Measurements from ENCODE around the gene CTNND2. TPM values are rescaled to one million over a fixed set of nuclear protein-coding genes. Genes with fewer than 3 reads are reported as not detected.

Gene CTNND2
- total RNA-seq, 2 donors from 2014 or later: not detected

DNA sequence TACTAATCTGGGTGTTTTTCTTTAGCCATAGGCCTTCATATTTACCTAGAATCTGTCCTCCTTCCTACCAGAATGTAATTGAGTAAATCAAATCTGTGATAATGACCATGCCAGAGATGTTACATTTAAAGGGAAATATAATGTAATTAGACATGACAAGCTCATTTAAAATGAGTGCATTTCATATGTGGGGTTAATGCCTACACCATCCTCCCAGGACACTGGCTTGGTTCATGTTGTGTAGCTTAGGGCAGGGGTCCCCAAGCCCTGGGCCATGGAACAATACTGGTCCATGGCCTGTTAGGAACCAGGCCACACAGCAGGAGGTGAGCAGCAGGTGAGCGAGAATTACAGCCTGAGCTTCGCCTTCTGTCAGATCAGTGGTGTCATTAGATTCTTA is 866.3 kb downstream of the CTNND2 start:
- no peak for ATAC-seq (ENCODE audit: insufficient number of reproducible peaks, low FRiP score, low read depth)

DNA sequence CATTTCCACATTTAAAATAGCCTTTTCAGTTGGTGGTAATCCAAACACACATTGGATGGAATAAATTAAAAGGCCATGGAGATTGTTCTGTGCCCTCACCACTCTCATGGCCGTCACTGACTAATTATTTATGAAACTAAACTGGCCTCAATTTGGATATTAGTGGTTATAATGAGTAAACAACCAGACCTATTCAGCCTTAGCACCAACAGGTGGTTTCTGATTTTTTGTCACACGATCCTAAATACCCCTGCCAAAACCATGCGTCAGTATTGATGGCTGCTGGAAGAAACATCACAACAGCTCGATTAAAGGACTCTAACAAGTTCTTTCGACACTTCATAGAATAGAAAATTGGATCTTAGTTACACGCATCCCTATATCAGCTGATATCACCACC is 867.2 kb downstream of the CTNND2 start:
- ATAC-seq (ENCODE audit: insufficient number of reproducible peaks, low FRiP score, low read depth) (no peak), DNase-seq (ENCODE audit: low spot score) (no peak)
- no peak overlapping the region for H3K4me3 ChIP-seq
- H3K36me3 ChIP-seq: no peaks in the 10 kb centered on the region
- no peaks in the 10 kb centered on the region for H3K4me1 ChIP-seq (ENCODE audit: control insufficient read depth in 1 of 2, low read depth in 2 of 2)
- TF ChIP-seq, protein P1, sequence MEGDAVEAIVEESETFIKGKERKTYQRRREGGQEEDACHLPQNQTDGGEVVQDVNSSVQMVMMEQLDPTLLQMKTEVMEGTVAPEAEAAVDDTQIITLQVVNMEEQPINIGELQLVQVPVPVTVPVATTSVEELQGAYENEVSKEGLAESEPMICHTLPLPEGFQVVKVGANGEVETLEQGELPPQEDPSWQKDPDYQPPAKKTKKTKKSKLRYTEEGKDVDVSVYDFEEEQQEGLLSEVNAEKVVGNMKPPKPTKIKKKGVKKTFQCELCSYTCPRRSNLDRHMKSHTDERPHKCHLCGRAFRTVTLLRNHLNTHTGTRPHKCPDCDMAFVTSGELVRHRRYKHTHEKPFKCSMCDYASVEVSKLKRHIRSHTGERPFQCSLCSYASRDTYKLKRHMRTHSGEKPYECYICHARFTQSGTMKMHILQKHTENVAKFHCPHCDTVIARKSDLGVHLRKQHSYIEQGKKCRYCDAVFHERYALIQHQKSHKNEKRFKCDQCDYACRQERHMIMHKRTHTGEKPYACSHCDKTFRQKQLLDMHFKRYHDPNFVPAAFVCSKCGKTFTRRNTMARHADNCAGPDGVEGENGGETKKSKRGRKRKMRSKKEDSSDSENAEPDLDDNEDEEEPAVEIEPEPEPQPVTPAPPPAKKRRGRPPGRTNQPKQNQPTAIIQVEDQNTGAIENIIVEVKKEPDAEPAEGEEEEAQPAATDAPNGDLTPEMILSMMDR (IDR thresholded peaks at IDR 0.05): no peak
- H3K27ac ChIP-seq: no peak overlapping the region
- no peaks in the 10 kb centered on the region for H3K27me3 ChIP-seq (replicated peaks; ENCODE audit: insufficient read depth)
- no peaks in the 10 kb centered on the region for H3K9me3 ChIP-seq

More for the DNA sequence above, 866.3 kb downstream of the CTNND2 start:
- no peaks in the 10 kb centered on the region for H3K27me3 ChIP-seq (replicated peaks; ENCODE audit: insufficient read depth)
- H3K36me3 ChIP-seq: no peaks in the 10 kb centered on the region
- H3K4me1 ChIP-seq (ENCODE audit: control insufficient read depth in 1 of 2, low read depth in 2 of 2): no peaks in the 10 kb centered on the region
- no peak overlapping the region for H3K4me3 ChIP-seq
- no peak overlapping the region for H3K27ac ChIP-seq
- TF ChIP-seq, protein P1 (IDR thresholded peaks at IDR 0.05): no peak
- H3K9me3 ChIP-seq: no peaks in the 10 kb centered on the region
- DNase-seq (ENCODE audit: low spot score): no peak

DNA sequence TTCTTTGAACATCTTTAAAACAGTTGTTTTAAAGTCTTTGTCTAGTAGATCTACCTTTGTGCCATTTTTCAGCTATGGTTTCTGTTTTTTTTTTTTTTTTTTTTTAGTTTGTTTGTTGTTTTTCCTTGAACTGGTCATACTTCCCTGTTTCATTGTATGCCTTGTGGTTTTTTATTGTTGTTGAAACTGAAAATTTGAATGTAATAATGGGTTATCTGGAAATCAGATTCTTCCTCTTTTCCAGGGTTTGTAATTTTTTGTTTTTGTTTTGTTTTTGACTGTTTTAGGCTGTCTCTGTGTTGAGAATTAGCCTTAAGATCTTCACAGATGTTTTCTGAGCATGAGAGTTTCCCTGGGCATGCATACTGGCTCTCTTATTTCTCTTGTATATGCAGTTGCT is 873.6 kb downstream of the CTNND2 start:
- H3K9me3 ChIP-seq: no peaks in the 10 kb centered on the region
- H3K4me1 ChIP-seq (ENCODE audit: control insufficient read depth in 1 of 2, low read depth in 2 of 2): no peaks in the 10 kb centered on the region
- DNase-seq (ENCODE audit: low spot score): no peak
- no peak overlapping the region for H3K27ac ChIP-seq
- no peak for ATAC-seq (ENCODE audit: insufficient number of reproducible peaks, low FRiP score, low read depth)
- no peak overlapping the region for H3K4me3 ChIP-seq
- H3K36me3 ChIP-seq: no peaks in the 10 kb centered on the region
- TF ChIP-seq, protein P1 (IDR thresholded peaks at IDR 0.05): no peak
- H3K27me3 ChIP-seq (replicated peaks; ENCODE audit: insufficient read depth): no peaks in the 10 kb centered on the region

DNA sequence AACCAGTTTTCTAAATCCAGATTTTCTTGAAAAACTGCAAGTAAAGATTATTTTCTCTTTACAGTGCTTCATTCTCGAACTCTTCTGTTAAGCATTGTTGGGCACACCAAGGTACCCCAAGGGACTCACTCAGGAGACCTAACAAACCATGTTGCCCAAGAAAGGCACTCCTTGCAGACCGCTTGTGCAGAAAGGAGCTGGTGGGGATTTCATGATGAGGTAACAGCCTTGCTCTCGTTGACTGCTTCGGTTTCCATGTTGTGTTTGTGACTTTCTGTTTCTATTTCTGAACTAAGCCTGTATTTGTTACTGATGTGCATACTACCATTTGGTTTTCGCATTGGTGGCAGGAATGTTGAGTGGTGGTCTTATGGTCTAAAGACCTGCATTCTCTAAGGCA is 876.6 kb downstream of the CTNND2 start:
- no peak overlapping the region for H3K4me3 ChIP-seq
- TF ChIP-seq, protein P1 (IDR thresholded peaks at IDR 0.05): no peak
- DNase-seq (ENCODE audit: low spot score): no peak
- no peaks in the 10 kb centered on the region for H3K27me3 ChIP-seq (replicated peaks; ENCODE audit: insufficient read depth)
- no peak for ATAC-seq (ENCODE audit: insufficient number of reproducible peaks, low FRiP score, low read depth)
- H3K27ac ChIP-seq: no peak overlapping the region
- no peaks in the 10 kb centered on the region for H3K36me3 ChIP-seq
- H3K9me3 ChIP-seq: no peaks in the 10 kb centered on the region
- H3K4me1 ChIP-seq (ENCODE audit: control insufficient read depth in 1 of 2, low read depth in 2 of 2): no peaks in the 10 kb centered on the region

DNA sequence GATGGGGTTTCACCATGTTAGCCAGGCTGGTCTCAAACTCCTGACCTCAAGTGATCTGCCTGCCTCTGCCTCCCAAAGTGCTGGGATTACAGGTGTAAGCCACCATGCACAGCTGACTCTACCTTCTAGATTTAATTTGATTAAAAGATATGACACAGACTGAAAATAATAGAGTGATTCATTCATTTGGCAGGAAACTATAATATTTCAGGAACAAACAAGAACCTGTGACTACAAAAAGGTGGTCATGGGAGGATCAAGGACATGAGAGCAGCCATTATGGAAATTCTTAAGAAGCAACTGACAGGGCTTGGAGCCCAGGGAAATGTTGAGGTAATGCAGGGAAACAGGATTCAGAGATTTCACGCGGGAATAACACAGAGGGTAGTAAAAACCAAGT is 877.7 kb downstream of the CTNND2 start:
- ATAC-seq (ENCODE audit: insufficient number of reproducible peaks, low FRiP score, low read depth): no peak
- no peak overlapping the region for H3K27ac ChIP-seq
- TF ChIP-seq, protein P1 (IDR thresholded peaks at IDR 0.05): no peak
- H3K4me3 ChIP-seq: no peak overlapping the region
- no peaks in the 10 kb centered on the region for H3K27me3 ChIP-seq (replicated peaks; ENCODE audit: insufficient read depth)
- H3K36me3 ChIP-seq: no peaks in the 10 kb centered on the region
- no peak for DNase-seq (ENCODE audit: low spot score)
- no peaks in the 10 kb centered on the region for H3K4me1 ChIP-seq (ENCODE audit: control insufficient read depth in 1 of 2, low read depth in 2 of 2)
- no peaks in the 10 kb centered on the region for H3K9me3 ChIP-seq

All from thoracic aorta (tissue), 2 donors.